B cell (primary cell): ENCODE measurements around the gene PCDH1. TPM values are rescaled to one million over a fixed set of nuclear protein-coding genes. Genes with fewer than 3 reads are reported as not detected.
A peak's percentile ranks its signal among the peaks of the same experiment; 100 is the strongest.

Source experiments
- ATAC-seq: fragments of 200-7000 bp; cut with Tn5 transposase; one replicate; pipeline ENCODE4 v1.10.0; 2021; ENCODE audit warnings: low read depth, mild to moderate bottlenecking, moderate number of reproducible peaks, moderate library complexity
- CTCF ChIA-PET: fragments of 350-600 bp; sonication (Branson Sonifier 250); formaldehyde crosslinking; loops from one replicate; lab custom pipeline; 2021; ENCODE audit warnings: antibody characterized with exemption, inconsistent platforms; lab: Charles Lee
- POLR2A ChIA-PET: fragments of 350-600 bp; sonication (Branson Sonifier 250); formaldehyde crosslinking; loops from one replicate; lab custom pipeline; 2021; ENCODE audit warnings: antibody characterized with exemption; lab: Charles Lee
- DNase-seq: peaks from one replicate; pipeline ENCODE4 v3.0.0; 2013
- H2AFZ ChIP-seq: 2 replicates; pipeline ENCODE4 v1.6.1; 2012; ENCODE audit warnings: mild to moderate bottlenecking, low read depth, low read length; ENCODE audit not compliant: insufficient read depth, poor library complexity, severe bottlenecking
- H3K27ac ChIP-seq, 2 donors: 1 replicate in 1 of 2; 2 replicates in 1 of 2; pipeline ENCODE4 v1.5.1; 2012 to 2013; ENCODE audit warnings: low read length in 2 of 2, mild to moderate bottlenecking in 2 of 2, moderate library complexity in 1 of 2
- H3K27me3 ChIP-seq, 4 experiments: fragments of 200-600 bp in 1 of 4; sonication (generic) in 1 of 4; replicated peaks in 1 of 4; 1 replicate in 2 of 4; 2 replicates in 2 of 4; pipeline versions ENCODE4 v1.6.1 to v1.7.0; 2013 to 2016; ENCODE audit warnings: low read length in 3 of 4, mild to moderate bottlenecking in 2 of 4, mixed read lengths in 1 of 4, moderate library complexity in 1 of 4; ENCODE audit not compliant: insufficient read depth in 4 of 4, control insufficient read depth in 3 of 4; ENCODE audit errors: control extremely low read depth in 1 of 4
- H3K36me3 ChIP-seq, 2 experiments: replicated peaks in 1 of 2; 1 replicate in 1 of 2; 2 replicates in 1 of 2; pipeline versions ENCODE4 v1.6.1 to v1.7.1; 2013; ENCODE audit warnings: low read length in 1 of 2; ENCODE audit not compliant: insufficient read depth in 2 of 2, control insufficient read depth in 1 of 2; ENCODE audit errors: control extremely low read depth in 1 of 2, extremely low read depth in 1 of 2
- H3K4me1 ChIP-seq, 2 donors: fragments of 200-600 bp in 1 of 2; sonication (generic) in 1 of 2; 1 replicate in 1 of 2; 2 replicates in 1 of 2; pipeline versions ENCODE4 v1.5.1 to v1.6.1; 2013 to 2017; ENCODE audit warnings: low read length in 2 of 2; ENCODE audit not compliant: control insufficient read depth in 2 of 2, insufficient read depth in 2 of 2
- H3K4me2 ChIP-seq: replicated peaks from 2 replicates; pipeline ENCODE3; 2012; ENCODE audit warnings: mild to moderate bottlenecking, low read depth, low read length; ENCODE audit not compliant: poor library complexity, severe bottlenecking
- H3K4me3 ChIP-seq, 5 experiments: fragments of 200-600 bp in 1 of 5; sonication (generic) in 1 of 5; 1 replicate in 3 of 5; 2 replicates in 2 of 5; pipeline versions ENCODE4 v1.5.1 to v1.7.0; 2011 to 2016; ENCODE audit warnings: low read length in 4 of 5, mild to moderate bottlenecking in 4 of 5, low read depth in 2 of 5, control low read depth in 1 of 5, moderate library complexity in 1 of 5; ENCODE audit not compliant: insufficient read depth in 1 of 5; ENCODE audit errors: control extremely low read depth in 1 of 5, extremely low read depth in 1 of 5
- H3K79me2 ChIP-seq: fragments of 200-600 bp; sonication (generic); one replicate; pipeline ENCODE4 v1.6.0; 2016; ENCODE audit warnings: low read length; ENCODE audit not compliant: control insufficient read depth, insufficient read depth
- H3K9ac ChIP-seq: fragments of 200-600 bp; sonication (generic); 2 replicates; pipeline ENCODE4 v1.6.1; 2017; ENCODE audit warnings: mild to moderate bottlenecking, low read length, moderate library complexity
- H3K9me3 ChIP-seq, 3 donors: one replicate each; pipeline versions ENCODE4 v1.6.1 to v1.7.1; 2013; ENCODE audit warnings: low read length in 2 of 3; ENCODE audit not compliant: control insufficient read depth in 2 of 3, insufficient read depth in 1 of 3; ENCODE audit errors: control extremely low read depth in 1 of 3
- H4K20me1 ChIP-seq: 2 replicates; pipeline ENCODE4 v1.6.0; 2012; ENCODE audit warnings: mild to moderate bottlenecking, low read length; ENCODE audit not compliant: insufficient read depth, control insufficient read depth, poor library complexity, severe bottlenecking
- H3K27ac Mint-ChIP-seq: one replicate; pipeline ENCODE4 v1.8.0; 2021; ENCODE audit warnings: mixed read lengths
- H3K27me3 Mint-ChIP-seq: one replicate; pipeline ENCODE4 v1.8.0; 2021; ENCODE audit warnings: mixed read lengths
- H3K4me1 Mint-ChIP-seq: one replicate; pipeline ENCODE4 v1.8.0; 2021; ENCODE audit warnings: mixed read lengths
- H3K4me3 Mint-ChIP-seq: one replicate; pipeline ENCODE4 v1.8.0; 2021; ENCODE audit warnings: mixed read lengths
- H3K9me3 Mint-ChIP-seq: one replicate; pipeline ENCODE4 v1.8.0; 2022; ENCODE audit warnings: mixed read lengths; ENCODE audit not compliant: insufficient read depth
- CTCF ChIP-seq: fragments of 200-600 bp; IDR thresholded peaks from one replicate; pipeline ENCODE4 v1.8.0; 2022; ENCODE audit warnings: antibody characterized with exemption, mild to moderate bottlenecking
- EZH2 ChIP-seq: IDR thresholded peaks from 2 replicates; pipeline ENCODE4 v1.6.1; 2012; ENCODE audit warnings: borderline replicate concordance, low read depth, mild to moderate bottlenecking, moderate library complexity, low read length; ENCODE audit not compliant: insufficient read depth, poor library complexity, severe bottlenecking
- WGBS: methylation state at CpG from one replicate; pipeline ENCODE4 v1.1.5; 2013; ENCODE audit warnings: missing lambda C conversion rate; ENCODE audit not compliant: insufficient coverage; 5-methylcytosine and 5-hydroxymethylcytosine counted together
- intact Hi-C: fragments of 100-400 bp; cut with micrococcal nuclease; formaldehyde crosslinking; loops from one replicate; pipeline ENCODE4 v1.10.0; 2022
- polyA plus RNA-seq: library from polyadenylated mRNA; depleted of rRNA; stranded (reverse); fragments of >200 nt; gene quantifications from 2 replicates; pipeline ENCODE4 v1.2.3, GENCODE V29; 2012
- total RNA-seq, 2 donors: library from RNA; stranded (reverse); fragments of 120-200 nt in 1 of 2; gene quantifications; 1 replicate in 1 of 2; 2 replicates in 1 of 2; pipeline versions ENCODE4 v1.2.3 to v1.2.4, GENCODE V29; 2013 to 2022

Gene PCDH1
- total and polyA plus RNA-seq, 2 donors (not counting 1 experiment from before 2014, with no cell fraction given): 0.06 TPM; not detected in 1

- Mint-ChIP-seq H3K4me1 (peaks cover 27% of the 10 kb centered on the region), H3K27ac (no peak overlapping the region), H3K27me3 (peaks cover 76% of the 10 kb centered on the region), H3K9me3 (no peaks in the 10 kb centered on the region), H3K4me3 (no peak overlapping the region)
- CTCF ChIA-PET: interaction anchor here (0.9 kb wide), 1 partner anchor 191 kb away, joined by 3 read pairs; no protein-coding TSS in a partner anchor
- DNase-seq (peak; percentile 5), ATAC-seq (no peak)
- TF ChIP-seq EZH2 (no peak), CTCF (no peak)
- peaks cover 5% of the 10 kb centered on the region for H4K20me1 ChIP-seq
- intact Hi-C loops: no loop called here
- H3K9me3 ChIP-seq: peaks cover 0 to 12% (median 0%) of the 10 kb centered on the region in 3 donors
- 66% methylated on average over 8 of the region's 16 CpGs for WGBS
- POLR2A ChIA-PET: no interaction called here
- no peaks in the 10 kb centered on the region for H3K79me2 ChIP-seq
- no peak overlapping the region for H3K27ac ChIP-seq
- no peak overlapping the region for H3K4me2 ChIP-seq
- H3K36me3 ChIP-seq: no peaks in the 10 kb centered on the region
- H3K4me3 ChIP-seq: no peak overlapping the region
- no peak overlapping the region for H3K9ac ChIP-seq
- peaks cover 33 to 35% of the 10 kb centered on the region in 2 donors for H3K4me1 ChIP-seq
- no peak overlapping the region for H2AFZ ChIP-seq
- H3K27me3 ChIP-seq: peaks cover 0 to 67% (median 33%) of the 10 kb centered on the region in 4 experiments
Observed at GRCh38 chr5:141874262-141874964, 3.8 kb downstream of the PCDH1 start.

GRCh38 chr5:141873933-141874261 lies 4.3 kb downstream of the PCDH1 start:
- no peak overlapping the region for H3K4me2 ChIP-seq
- DNase-seq (peak; percentile 2), ATAC-seq (no peak)
- Mint-ChIP-seq H3K4me1 (peaks cover 23% of the 10 kb centered on the region), H3K4me3 (no peak overlapping the region), H3K9me3 (no peaks in the 10 kb centered on the region), H3K27ac (no peak overlapping the region), H3K27me3 (peaks cover 74% of the 10 kb centered on the region)
- H3K27ac ChIP-seq: no peak overlapping the region
- intact Hi-C loops: no loop called here
- peaks cover 0 to 12% (median 0%) of the 10 kb centered on the region in 3 donors for H3K9me3 ChIP-seq
- TF ChIP-seq EZH2 (no peak), CTCF (no peak)
- ChIA-PET POLR2A (no interaction called here), CTCF (no interaction called here)
- H3K9ac ChIP-seq: no peak overlapping the region
- H3K4me1 ChIP-seq: peaks cover 30 to 31% of the 10 kb centered on the region in 2 donors
- 78% methylated on average over 2 of the region's 3 CpGs for WGBS
- H3K27me3 ChIP-seq: peaks cover 0 to 67% (median 30%) of the 10 kb centered on the region in 4 experiments
- no peak overlapping the region for H3K4me3 ChIP-seq
- no peaks in the 10 kb centered on the region for H3K79me2 ChIP-seq
- no peak overlapping the region for H2AFZ ChIP-seq
- H3K36me3 ChIP-seq: no peaks in the 10 kb centered on the region
- peaks cover 5% of the 10 kb centered on the region for H4K20me1 ChIP-seq
